ENCODE measurements around the gene SMYD3.

DNA sequence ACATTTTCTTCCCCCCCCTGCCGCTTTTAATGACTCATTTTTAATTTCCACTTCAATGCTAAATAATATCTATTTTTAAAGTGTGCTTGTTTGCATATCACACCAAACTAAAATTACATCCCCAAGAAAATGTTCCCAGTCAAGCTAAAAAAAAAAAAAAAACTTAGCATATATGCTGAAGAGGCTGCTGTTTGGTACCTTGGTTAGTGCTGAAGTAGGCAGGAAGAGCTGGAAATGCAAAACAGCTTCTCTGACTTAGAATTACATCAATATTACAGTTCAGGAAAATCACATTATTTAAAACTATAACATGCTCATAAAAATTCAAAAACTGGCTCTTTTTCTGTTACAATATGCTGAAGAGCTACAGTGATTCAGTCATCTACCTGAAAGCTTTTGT, 372.3 kb downstream of the SMYD3 start:
- TF ChIP-seq, protein P1, sequence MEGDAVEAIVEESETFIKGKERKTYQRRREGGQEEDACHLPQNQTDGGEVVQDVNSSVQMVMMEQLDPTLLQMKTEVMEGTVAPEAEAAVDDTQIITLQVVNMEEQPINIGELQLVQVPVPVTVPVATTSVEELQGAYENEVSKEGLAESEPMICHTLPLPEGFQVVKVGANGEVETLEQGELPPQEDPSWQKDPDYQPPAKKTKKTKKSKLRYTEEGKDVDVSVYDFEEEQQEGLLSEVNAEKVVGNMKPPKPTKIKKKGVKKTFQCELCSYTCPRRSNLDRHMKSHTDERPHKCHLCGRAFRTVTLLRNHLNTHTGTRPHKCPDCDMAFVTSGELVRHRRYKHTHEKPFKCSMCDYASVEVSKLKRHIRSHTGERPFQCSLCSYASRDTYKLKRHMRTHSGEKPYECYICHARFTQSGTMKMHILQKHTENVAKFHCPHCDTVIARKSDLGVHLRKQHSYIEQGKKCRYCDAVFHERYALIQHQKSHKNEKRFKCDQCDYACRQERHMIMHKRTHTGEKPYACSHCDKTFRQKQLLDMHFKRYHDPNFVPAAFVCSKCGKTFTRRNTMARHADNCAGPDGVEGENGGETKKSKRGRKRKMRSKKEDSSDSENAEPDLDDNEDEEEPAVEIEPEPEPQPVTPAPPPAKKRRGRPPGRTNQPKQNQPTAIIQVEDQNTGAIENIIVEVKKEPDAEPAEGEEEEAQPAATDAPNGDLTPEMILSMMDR (IDR thresholded peaks at IDR 0.05; ENCODE audit: borderline replicate concordance, extremely low read depth, low read length, poor library complexity, severe bottlenecking) = no peak
- TF ChIP-seq EZH2 (IDR thresholded peaks at IDR 0.05; ENCODE audit: borderline replicate concordance, low read depth, low read length, severe bottlenecking) = no peak

Measured in DND-41 (cell line).